B cell (primary cell): ENCODE results near the gene HK3. TPM values are rescaled to one million over a fixed set of nuclear protein-coding genes. Genes with fewer than 3 reads are reported as not detected.

ENCODE experiments used
- ATAC-seq: fragments of 200-7000 bp; cut with Tn5 transposase; one replicate; pipeline ENCODE4 v1.10.0; 2021; ENCODE audit warnings: low read depth, mild to moderate bottlenecking, moderate number of reproducible peaks, moderate library complexity
- CTCF ChIA-PET: fragments of 350-600 bp; sonication (Branson Sonifier 250); formaldehyde crosslinking; loops from one replicate; lab custom pipeline; 2021; ENCODE audit warnings: antibody characterized with exemption, inconsistent platforms; lab: Charles Lee
- POLR2A ChIA-PET: fragments of 350-600 bp; sonication (Branson Sonifier 250); formaldehyde crosslinking; loops from one replicate; lab custom pipeline; 2021; ENCODE audit warnings: antibody characterized with exemption; lab: Charles Lee
- DNase-seq: peaks from one replicate; pipeline ENCODE4 v3.0.0; 2013
- H2AFZ ChIP-seq: 2 replicates; pipeline ENCODE4 v1.6.1; 2012; ENCODE audit warnings: mild to moderate bottlenecking, low read depth, low read length; ENCODE audit not compliant: insufficient read depth, poor library complexity, severe bottlenecking
- H3K27ac ChIP-seq, 2 donors: 1 replicate in 1 of 2; 2 replicates in 1 of 2; pipeline ENCODE4 v1.5.1; 2012 to 2013; ENCODE audit warnings: low read length in 2 of 2, mild to moderate bottlenecking in 2 of 2, moderate library complexity in 1 of 2
- H3K27me3 ChIP-seq, 4 experiments: fragments of 200-600 bp in 1 of 4; sonication (generic) in 1 of 4; replicated peaks in 1 of 4; 1 replicate in 2 of 4; 2 replicates in 2 of 4; pipeline versions ENCODE4 v1.6.1 to v1.7.0; 2013 to 2016; ENCODE audit warnings: low read length in 3 of 4, mild to moderate bottlenecking in 2 of 4, mixed read lengths in 1 of 4, moderate library complexity in 1 of 4; ENCODE audit not compliant: insufficient read depth in 4 of 4, control insufficient read depth in 3 of 4; ENCODE audit errors: control extremely low read depth in 1 of 4
- H3K36me3 ChIP-seq, 2 experiments: replicated peaks in 1 of 2; 1 replicate in 1 of 2; 2 replicates in 1 of 2; pipeline versions ENCODE4 v1.6.1 to v1.7.1; 2013; ENCODE audit warnings: low read length in 1 of 2; ENCODE audit not compliant: insufficient read depth in 2 of 2, control insufficient read depth in 1 of 2; ENCODE audit errors: control extremely low read depth in 1 of 2, extremely low read depth in 1 of 2
- H3K4me1 ChIP-seq, 2 donors: fragments of 200-600 bp in 1 of 2; sonication (generic) in 1 of 2; 1 replicate in 1 of 2; 2 replicates in 1 of 2; pipeline versions ENCODE4 v1.5.1 to v1.6.1; 2013 to 2017; ENCODE audit warnings: low read length in 2 of 2; ENCODE audit not compliant: control insufficient read depth in 2 of 2, insufficient read depth in 2 of 2
- H3K4me2 ChIP-seq: replicated peaks from 2 replicates; pipeline ENCODE3; 2012; ENCODE audit warnings: mild to moderate bottlenecking, low read depth, low read length; ENCODE audit not compliant: poor library complexity, severe bottlenecking
- H3K4me3 ChIP-seq, 5 experiments: fragments of 200-600 bp in 1 of 5; sonication (generic) in 1 of 5; 1 replicate in 3 of 5; 2 replicates in 2 of 5; pipeline versions ENCODE4 v1.5.1 to v1.7.0; 2011 to 2016; ENCODE audit warnings: low read length in 4 of 5, mild to moderate bottlenecking in 4 of 5, low read depth in 2 of 5, control low read depth in 1 of 5, moderate library complexity in 1 of 5; ENCODE audit not compliant: insufficient read depth in 1 of 5; ENCODE audit errors: control extremely low read depth in 1 of 5, extremely low read depth in 1 of 5
- H3K79me2 ChIP-seq: fragments of 200-600 bp; sonication (generic); one replicate; pipeline ENCODE4 v1.6.0; 2016; ENCODE audit warnings: low read length; ENCODE audit not compliant: control insufficient read depth, insufficient read depth
- H3K9ac ChIP-seq: fragments of 200-600 bp; sonication (generic); 2 replicates; pipeline ENCODE4 v1.6.1; 2017; ENCODE audit warnings: mild to moderate bottlenecking, low read length, moderate library complexity
- H3K9me3 ChIP-seq, 3 donors: one replicate each; pipeline versions ENCODE4 v1.6.1 to v1.7.1; 2013; ENCODE audit warnings: low read length in 2 of 3; ENCODE audit not compliant: control insufficient read depth in 2 of 3, insufficient read depth in 1 of 3; ENCODE audit errors: control extremely low read depth in 1 of 3
- H4K20me1 ChIP-seq: 2 replicates; pipeline ENCODE4 v1.6.0; 2012; ENCODE audit warnings: mild to moderate bottlenecking, low read length; ENCODE audit not compliant: insufficient read depth, control insufficient read depth, poor library complexity, severe bottlenecking
- H3K27ac Mint-ChIP-seq: one replicate; pipeline ENCODE4 v1.8.0; 2021; ENCODE audit warnings: mixed read lengths
- H3K27me3 Mint-ChIP-seq: one replicate; pipeline ENCODE4 v1.8.0; 2021; ENCODE audit warnings: mixed read lengths
- H3K4me1 Mint-ChIP-seq: one replicate; pipeline ENCODE4 v1.8.0; 2021; ENCODE audit warnings: mixed read lengths
- H3K4me3 Mint-ChIP-seq: one replicate; pipeline ENCODE4 v1.8.0; 2021; ENCODE audit warnings: mixed read lengths
- H3K9me3 Mint-ChIP-seq: one replicate; pipeline ENCODE4 v1.8.0; 2022; ENCODE audit warnings: mixed read lengths; ENCODE audit not compliant: insufficient read depth
- EZH2 ChIP-seq: IDR thresholded peaks from 2 replicates; pipeline ENCODE4 v1.6.1; 2012; ENCODE audit warnings: borderline replicate concordance, low read depth, mild to moderate bottlenecking, moderate library complexity, low read length; ENCODE audit not compliant: insufficient read depth, poor library complexity, severe bottlenecking
- WGBS: methylation state at CpG from one replicate; pipeline ENCODE4 v1.1.5; 2013; ENCODE audit warnings: missing lambda C conversion rate; ENCODE audit not compliant: insufficient coverage; 5-methylcytosine and 5-hydroxymethylcytosine counted together
- intact Hi-C: fragments of 100-400 bp; cut with micrococcal nuclease; formaldehyde crosslinking; loops from one replicate; pipeline ENCODE4 v1.10.0; 2022
- polyA plus RNA-seq: library from polyadenylated mRNA; depleted of rRNA; stranded (reverse); fragments of >200 nt; gene quantifications from 2 replicates; pipeline ENCODE4 v1.2.3, GENCODE V29; 2012
- total RNA-seq, 2 donors: library from RNA; stranded (reverse); fragments of 120-200 nt in 1 of 2; gene quantifications; 1 replicate in 1 of 2; 2 replicates in 1 of 2; pipeline versions ENCODE4 v1.2.3 to v1.2.4, GENCODE V29; 2013 to 2022
- TF ChIP-seq, protein P1 (sequence below): fragments of 200-600 bp; IDR thresholded peaks from one replicate; pipeline ENCODE4 v1.8.0; 2022; ENCODE audit warnings: antibody characterized with exemption, mild to moderate bottlenecking

Gene HK3
- total and polyA plus RNA-seq, 2 donors (not counting 1 experiment from before 2014, with no cell fraction given) = 0.30 to 5.0 TPM

- H3K4me3 ChIP-seq = no peak overlapping the region
- H3K27ac ChIP-seq = no peak overlapping the region
- H3K9ac ChIP-seq = no peak overlapping the region
- no peaks in the 10 kb centered on the region for H4K20me1 ChIP-seq
- no peak overlapping the region for H3K4me2 ChIP-seq
- DNase-seq (no peak), ATAC-seq (no peak)
- H3K4me1 ChIP-seq = no peaks in the 10 kb centered on the region
- ChIA-PET CTCF (no interaction called here), POLR2A (no interaction called here)
- intact Hi-C loops = no loop called here
- TF ChIP-seq, protein P1, sequence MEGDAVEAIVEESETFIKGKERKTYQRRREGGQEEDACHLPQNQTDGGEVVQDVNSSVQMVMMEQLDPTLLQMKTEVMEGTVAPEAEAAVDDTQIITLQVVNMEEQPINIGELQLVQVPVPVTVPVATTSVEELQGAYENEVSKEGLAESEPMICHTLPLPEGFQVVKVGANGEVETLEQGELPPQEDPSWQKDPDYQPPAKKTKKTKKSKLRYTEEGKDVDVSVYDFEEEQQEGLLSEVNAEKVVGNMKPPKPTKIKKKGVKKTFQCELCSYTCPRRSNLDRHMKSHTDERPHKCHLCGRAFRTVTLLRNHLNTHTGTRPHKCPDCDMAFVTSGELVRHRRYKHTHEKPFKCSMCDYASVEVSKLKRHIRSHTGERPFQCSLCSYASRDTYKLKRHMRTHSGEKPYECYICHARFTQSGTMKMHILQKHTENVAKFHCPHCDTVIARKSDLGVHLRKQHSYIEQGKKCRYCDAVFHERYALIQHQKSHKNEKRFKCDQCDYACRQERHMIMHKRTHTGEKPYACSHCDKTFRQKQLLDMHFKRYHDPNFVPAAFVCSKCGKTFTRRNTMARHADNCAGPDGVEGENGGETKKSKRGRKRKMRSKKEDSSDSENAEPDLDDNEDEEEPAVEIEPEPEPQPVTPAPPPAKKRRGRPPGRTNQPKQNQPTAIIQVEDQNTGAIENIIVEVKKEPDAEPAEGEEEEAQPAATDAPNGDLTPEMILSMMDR = no peak
- TF ChIP-seq EZH2 = no peak
- H3K9me3 ChIP-seq = no peaks in the 10 kb centered on the region
- H3K79me2 ChIP-seq = no peaks in the 10 kb centered on the region
- H3K27ac Mint-ChIP-seq = no peak overlapping the region
- H3K27me3 Mint-ChIP-seq = peaks cover 12% of the 10 kb centered on the region
- H3K36me3 ChIP-seq = no peaks in the 10 kb centered on the region
- WGBS = 54% methylated on average over 6 of the region's 6 CpGs
- peaks cover 0 to 12% (median 0%) of the 10 kb centered on the region in 4 experiments for H3K27me3 ChIP-seq
- H3K4me3 Mint-ChIP-seq = no peak overlapping the region
- no peak overlapping the region for H2AFZ ChIP-seq
- H3K9me3 Mint-ChIP-seq = no peaks in the 10 kb centered on the region
- H3K4me1 Mint-ChIP-seq = no peaks in the 10 kb centered on the region
Observed at GRCh38 chr5:176882567-176882903, 16.6 kb downstream of the HK3 start.

GRCh38 chr5:176881816-176882566 is 17.2 kb downstream of the HK3 start:
- Mint-ChIP-seq H3K4me1 (no peaks in the 10 kb centered on the region), H3K4me3 (no peak overlapping the region)
- TF ChIP-seq, protein P1 = no peak
- TF ChIP-seq EZH2 = no peak

More at GRCh38 chr5:176881816-176882566, 17.2 kb downstream of the HK3 start:
- POLR2A ChIA-PET = no interaction called here
- Histone ChIP-seq H3K27me3 (peaks cover 0 to 16% (median 0%) of the 10 kb centered on the region in 4 experiments), H3K9ac (no peak overlapping the region), H3K27ac (no peak overlapping the region), H2AFZ (no peak overlapping the region), H3K9me3 (no peaks in the 10 kb centered on the region), H4K20me1 (no peaks in the 10 kb centered on the region), H3K4me1 (no peaks in the 10 kb centered on the region), H3K36me3 (no peaks in the 10 kb centered on the region), H3K4me3 (no peak overlapping the region), H3K79me2 (no peaks in the 10 kb centered on the region), H3K4me2 (no peak overlapping the region)
- 95% methylated on average over 24 of the region's 25 CpGs for WGBS
- Mint-ChIP-seq H3K9me3 (no peaks in the 10 kb centered on the region), H3K27ac (no peak overlapping the region), H3K27me3 (peaks cover 12% of the 10 kb centered on the region)
- ATAC-seq (no peak), DNase-seq (no peak)
- intact Hi-C loops = no loop called here
- CTCF ChIA-PET = no interaction called here
